GM12878 (cell line): ENCODE data around the gene ADAMTS16.

Experiments used
- EZH2 ChIP-seq: IDR thresholded peaks from 2 replicates; pipeline ENCODE4 v1.6.1; 2012; ENCODE audit warnings: low read depth, mild to moderate bottlenecking, control low read depth, inconsistent platforms, low read length, borderline replicate concordance; ENCODE audit not compliant: control insufficient read depth
- JUND ChIP-seq: IDR thresholded peaks from 2 replicates; pipeline ENCODE4 v1.6.1; 2012; ENCODE audit warnings: low read depth, mild to moderate bottlenecking, low read length, improper control_type of control experiment, moderate library complexity

DNA sequence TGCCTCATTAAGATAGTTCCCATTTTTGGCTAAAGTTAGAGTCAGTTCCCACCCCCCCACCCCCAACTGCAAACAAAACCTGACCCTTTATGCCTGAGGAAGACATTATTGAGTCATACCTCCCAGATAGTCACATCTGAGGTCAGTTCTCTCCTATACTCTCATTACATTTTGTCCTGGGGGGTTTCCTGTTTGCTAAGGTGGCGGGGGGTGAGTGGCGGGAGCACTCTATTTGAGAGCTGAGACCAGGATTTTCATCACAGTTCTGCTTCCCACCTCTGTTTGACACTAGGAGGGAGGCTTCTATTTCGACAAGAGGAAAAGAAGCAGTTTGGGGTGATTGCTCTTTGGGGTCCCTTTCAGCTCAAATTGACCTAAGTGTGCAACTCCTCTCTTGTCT, 222.9 kb downstream of the ADAMTS16 start:
- TF ChIP-seq JUND (no peak), EZH2 (no peak)
